NB4 (cell line): ENCODE measurements around the gene PROK2.

Source experiments
- CTCF ChIP-seq: IDR thresholded peaks from one replicate; pipeline ENCODE4 v1.5.1; 2012; ENCODE audit warnings: low read depth, low read length
- MAX ChIP-seq: IDR thresholded peaks from 2 replicates; pipeline ENCODE4 v1.6.1; 2011; ENCODE audit warnings: low read depth, low read length
- MYC ChIP-seq: IDR thresholded peaks from 2 replicates; pipeline ENCODE4 v1.6.1; 2011; ENCODE audit warnings: low read depth, low read length
- POLR2A ChIP-seq: IDR thresholded peaks from 2 replicates; pipeline ENCODE4 v1.6.1; 2011; ENCODE audit warnings: mild to moderate bottlenecking; ENCODE audit not compliant: insufficient read length; ENCODE audit errors: extremely low read depth

- TF ChIP-seq CTCF: no peak
- peak; percentile 67 for TF ChIP-seq MAX
- no peak for TF ChIP-seq POLR2A
- TF ChIP-seq MYC: peak; percentile 63
Observed at GRCh38 chr3:71779674-71780377, 5.1 kb downstream of the PROK2 start.
